SU-DHL-6 (cell line): Measurements from ENCODE around the gene KCNC1.

Experiments
- EZH2phosphoT487 ChIP-seq: fragments of 200-600 bp; sonication (generic), shearing (Covaris generic); conservative IDR thresholded peaks from 2 replicates; pipeline ENCODE4 v1.6.1; 2018; ENCODE audit warnings: mild to moderate bottlenecking, antibody characterized with exemption, low read length, moderate library complexity, mixed read lengths
- TF ChIP-seq, protein P1 (sequence below): fragments of 200-600 bp; sonication (generic); IDR thresholded peaks from one replicate; pipeline ENCODE4 v1.5.1; 2017; ENCODE audit warnings: antibody characterized with exemption, mild to moderate bottlenecking, low read length, moderate library complexity; ENCODE audit not compliant: insufficient read depth, poor library complexity, severe bottlenecking

DNA sequence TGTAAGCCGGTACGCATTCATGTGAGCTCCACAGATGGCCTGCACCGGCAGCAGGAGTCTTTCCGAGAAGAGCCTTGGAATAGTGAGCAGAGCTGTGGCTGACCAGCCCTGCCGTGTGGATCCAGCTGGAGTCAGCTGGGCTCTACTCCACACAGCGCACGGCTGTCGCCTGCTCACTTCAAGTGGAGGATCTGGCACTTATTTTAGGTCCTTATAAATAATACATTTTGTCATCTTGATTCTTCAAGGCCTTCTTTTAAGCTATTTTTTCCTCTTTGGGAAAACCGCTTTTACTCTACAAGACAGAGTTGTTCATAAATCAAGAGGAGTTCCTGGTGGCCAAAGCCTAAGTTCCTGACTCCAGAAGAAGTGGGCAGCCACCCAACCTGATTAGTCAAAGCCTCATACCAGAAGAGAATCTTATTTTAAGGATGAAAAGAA, 93.8 kb downstream of the KCNC1 start:
- TF ChIP-seq, protein P1, sequence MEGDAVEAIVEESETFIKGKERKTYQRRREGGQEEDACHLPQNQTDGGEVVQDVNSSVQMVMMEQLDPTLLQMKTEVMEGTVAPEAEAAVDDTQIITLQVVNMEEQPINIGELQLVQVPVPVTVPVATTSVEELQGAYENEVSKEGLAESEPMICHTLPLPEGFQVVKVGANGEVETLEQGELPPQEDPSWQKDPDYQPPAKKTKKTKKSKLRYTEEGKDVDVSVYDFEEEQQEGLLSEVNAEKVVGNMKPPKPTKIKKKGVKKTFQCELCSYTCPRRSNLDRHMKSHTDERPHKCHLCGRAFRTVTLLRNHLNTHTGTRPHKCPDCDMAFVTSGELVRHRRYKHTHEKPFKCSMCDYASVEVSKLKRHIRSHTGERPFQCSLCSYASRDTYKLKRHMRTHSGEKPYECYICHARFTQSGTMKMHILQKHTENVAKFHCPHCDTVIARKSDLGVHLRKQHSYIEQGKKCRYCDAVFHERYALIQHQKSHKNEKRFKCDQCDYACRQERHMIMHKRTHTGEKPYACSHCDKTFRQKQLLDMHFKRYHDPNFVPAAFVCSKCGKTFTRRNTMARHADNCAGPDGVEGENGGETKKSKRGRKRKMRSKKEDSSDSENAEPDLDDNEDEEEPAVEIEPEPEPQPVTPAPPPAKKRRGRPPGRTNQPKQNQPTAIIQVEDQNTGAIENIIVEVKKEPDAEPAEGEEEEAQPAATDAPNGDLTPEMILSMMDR = no peak
- TF ChIP-seq EZH2phosphoT487 = no peak
